ENCODE data around the gene NCAPG2.
"Not testable (repeated sequence)": the region's sequence is repeated elsewhere in the genome, so short reads cannot be mapped to it uniquely, and the experiment has no call there.

Gene NCAPG2

GRCh38 chr7:158705234-158705850 lies 738 bp upstream of the NCAPG2 start:
- no peak for DNase-seq (ENCODE audit: low read depth)

GRCh38 chr7:158703679-158704523 lies 703 bp downstream of the NCAPG2 start:
- DNase-seq (ENCODE audit: low read depth), result not testable (repeated sequence)

GRCh38 chr7:158702944-158703343 lies 1.7 kb downstream of the NCAPG2 start:
- DNase-seq (ENCODE audit: low read depth), result no peak

- DNase-seq (ENCODE audit: low read depth), result no peak
Measured at GRCh38 chr7:158702196-158702595, 2.4 kb downstream of the NCAPG2 start.

- no peak for DNase-seq (ENCODE audit: low read depth)
Measured at GRCh38 chr7:158700008-158700407, 4.6 kb downstream of the NCAPG2 start.

GRCh38 chr7:158699341-158699740 lies 5.3 kb downstream of the NCAPG2 start:
- no peak for DNase-seq (ENCODE audit: low read depth)

GRCh38 chr7:158698657-158699195 lies 5.9 kb downstream of the NCAPG2 start:
- no peak for DNase-seq (ENCODE audit: low read depth)

GRCh38 chr7:158697597-158697996 lies 7.0 kb downstream of the NCAPG2 start:
- not testable (repeated sequence) for DNase-seq (ENCODE audit: low read depth)

- DNase-seq (ENCODE audit: low read depth), result peak; percentile 55
Measured at GRCh38 chr7:158695726-158696452, 8.7 kb downstream of the NCAPG2 start.

- DNase-seq (ENCODE audit: low read depth), result no peak
Measured at GRCh38 chr7:158695056-158695455, 9.5 kb downstream of the NCAPG2 start.

GRCh38 chr7:158694650-158695049 lies 10.0 kb downstream of the NCAPG2 start:
- no peak for DNase-seq (ENCODE audit: low read depth)

GRCh38 chr7:158689488-158689887 lies 15.1 kb downstream of the NCAPG2 start:
- DNase-seq (ENCODE audit: low read depth), result no peak

- no peak for DNase-seq (ENCODE audit: low read depth)
Measured at GRCh38 chr7:158687406-158687805, 17.2 kb downstream of the NCAPG2 start.

GRCh38 chr7:158685693-158686092 lies 18.9 kb downstream of the NCAPG2 start:
- peak; percentile 47 for DNase-seq (ENCODE audit: low read depth)

GRCh38 chr7:158684329-158684728 lies 20.3 kb downstream of the NCAPG2 start:
- DNase-seq (ENCODE audit: low read depth), result no peak

- DNase-seq (ENCODE audit: low read depth), result no peak
Measured at GRCh38 chr7:158683541-158683940, 21.1 kb downstream of the NCAPG2 start.

GRCh38 chr7:158682456-158682855 lies 22.1 kb downstream of the NCAPG2 start:
- no peak for DNase-seq (ENCODE audit: low read depth)

GRCh38 chr7:158680754-158681153 lies 23.9 kb downstream of the NCAPG2 start:
- no peak for DNase-seq (ENCODE audit: low read depth)

- DNase-seq (ENCODE audit: low read depth), result no peak
Measured at GRCh38 chr7:158676906-158677305, 27.7 kb downstream of the NCAPG2 start.

GRCh38 chr7:158676171-158676840 lies 28.3 kb downstream of the NCAPG2 start:
- no peak for DNase-seq (ENCODE audit: low read depth)

- DNase-seq (ENCODE audit: low read depth), result no peak
Measured at GRCh38 chr7:158672975-158673374, 31.6 kb downstream of the NCAPG2 start.

- not testable (repeated sequence) for DNase-seq (ENCODE audit: low read depth)
Measured at GRCh38 chr7:158668086-158668485, 36.5 kb downstream of the NCAPG2 start.
